Activated naive CD8-positive, alpha-beta T cell treated with anti-CD3 and anti-CD28 coated beads, Interleukin-2, amount 10 ng/mL, durations not matched to agents 7 days and 5 days (primary cell): ENCODE measurements around the gene MIGA1. TPM values are rescaled to one million over a fixed set of nuclear protein-coding genes. Genes with fewer than 3 reads are reported as not detected.
"Not testable (repeated sequence)": the region's sequence is repeated elsewhere in the genome, so short reads cannot be mapped to it uniquely, and the experiment has no call there.

ENCODE experiments used
- ATAC-seq: fragments of 150-1000 bp; cut with Tn5 transposase; one replicate; pipeline ENCODE4 v1.10.0; 2021; ENCODE audit warnings: low read depth, moderate library complexity
- POLR2A ChIA-PET: fragments of 350-600 bp; sonication (Branson Sonifier 250); formaldehyde crosslinking; loops from one replicate; lab custom pipeline; 2021; ENCODE audit warnings: antibody characterized with exemption; lab: Charles Lee
- DNase-seq: peaks from one replicate; pipeline ENCODE4 v3.0.0; 2021
- H3K27ac Mint-ChIP-seq: one replicate; pipeline ENCODE4 v1.8.0; 2022; ENCODE audit warnings: mild to moderate bottlenecking, mixed read lengths
- H3K27me3 Mint-ChIP-seq: one replicate; pipeline ENCODE4 v1.8.0; 2022; ENCODE audit warnings: mild to moderate bottlenecking, moderate library complexity, mixed read lengths
- H3K36me3 Mint-ChIP-seq: one replicate; pipeline ENCODE4 v1.8.0; 2021; ENCODE audit warnings: mild to moderate bottlenecking, mixed read lengths
- H3K4me1 Mint-ChIP-seq: one replicate; pipeline ENCODE4 v1.8.0; 2021; ENCODE audit warnings: mixed read lengths
- H3K4me3 Mint-ChIP-seq: one replicate; pipeline ENCODE4 v1.8.0; 2022; ENCODE audit warnings: mild to moderate bottlenecking, moderate library complexity, mixed read lengths
- H3K9me3 Mint-ChIP-seq: one replicate; pipeline ENCODE4 v1.8.0; 2021; ENCODE audit warnings: mixed read lengths
- total RNA-seq, 2 experiments: library from RNA; stranded (reverse); gene quantifications; one replicate each; pipeline ENCODE4 v1.2.3, GENCODE V29; 2021

MIGA1 gene
- total RNA-seq, 2 experiments from 2014 or later = 13.6 to 14.3 TPM

GRCh38 chr1:77762072-77762476 is 17.4 kb upstream of the MIGA1 start:
- POLR2A ChIA-PET = no interaction called here
- Mint-ChIP-seq H3K4me3 (no peak overlapping the region), H3K4me1 (peaks cover 10% of the 10 kb centered on the region), H3K27ac (no peak overlapping the region), H3K9me3 (no peaks in the 10 kb centered on the region), H3K36me3 (peaks cover 5% of the 10 kb centered on the region), H3K27me3 (peaks cover 2% of the 10 kb centered on the region)
- DNase-seq (no peak), ATAC-seq (no peak)

- Mint-ChIP-seq H3K36me3 (no peaks in the 10 kb centered on the region), H3K9me3 (no peaks in the 10 kb centered on the region), H3K27ac (no peak overlapping the region), H3K4me1 (no peaks in the 10 kb centered on the region), H3K4me3 (no peak overlapping the region), H3K27me3 (no peaks in the 10 kb centered on the region)
- DNase-seq (no peak), ATAC-seq (no peak)
- POLR2A ChIA-PET = interaction anchor here (0.6 kb wide), 1 partner anchor 25 kb away, joined by 4 read pairs; no protein-coding TSS in a partner anchor
Measured at GRCh38 chr1:77768006-77768405, 11.4 kb upstream of the MIGA1 start.

GRCh38 chr1:77776007-77776700 is 3.3 kb upstream of the MIGA1 start:
- H3K27me3 Mint-ChIP-seq = peaks cover 3% of the 10 kb centered on the region
- H3K4me1 Mint-ChIP-seq = peaks cover 15% of the 10 kb centered on the region
- H3K4me3 Mint-ChIP-seq = no peak overlapping the region
- DNase-seq = no peak
- POLR2A ChIA-PET = interaction anchor here (0.5 kb wide), 1 partner anchor 216 kb away, joined by 5 read pairs; no protein-coding TSS in a partner anchor
- no peaks in the 10 kb centered on the region for H3K9me3 Mint-ChIP-seq
- ATAC-seq = no peak
- H3K36me3 Mint-ChIP-seq = no peaks in the 10 kb centered on the region
- no peak overlapping the region for H3K27ac Mint-ChIP-seq

GRCh38 chr1:77781683-77782082 is 2.2 kb downstream of the MIGA1 start:
- ATAC-seq = no peak
- Mint-ChIP-seq H3K4me1 (peaks cover 25% of the 10 kb centered on the region), H3K9me3 (peaks cover 4% of the 10 kb centered on the region), H3K27me3 (no peaks in the 10 kb centered on the region), H3K36me3 (peaks cover 31% of the 10 kb centered on the region), H3K4me3 (peak overlapping the region; percentile 23), H3K27ac (peak overlapping the region; percentile 49)
- no peak for DNase-seq
- POLR2A ChIA-PET = no interaction called here

GRCh38 chr1:77783141-77783540 is 3.7 kb downstream of the MIGA1 start:
- no peaks in the 10 kb centered on the region for H3K27me3 Mint-ChIP-seq
- peaks cover 7% of the 10 kb centered on the region for H3K9me3 Mint-ChIP-seq
- POLR2A ChIA-PET = no interaction called here
- H3K36me3 Mint-ChIP-seq = peaks cover 42% of the 10 kb centered on the region
- peaks cover 26% of the 10 kb centered on the region for H3K4me1 Mint-ChIP-seq
- no peak overlapping the region for H3K4me3 Mint-ChIP-seq
- no peak overlapping the region for H3K27ac Mint-ChIP-seq
- no peak for DNase-seq
- ATAC-seq = no peak

- H3K27me3 Mint-ChIP-seq, H3K4me1 Mint-ChIP-seq, ATAC-seq, POLR2A ChIA-PET, DNase-seq, H3K9me3 Mint-ChIP-seq, H3K27ac Mint-ChIP-seq, H3K4me3 Mint-ChIP-seq: not testable (repeated sequence)
- H3K36me3 Mint-ChIP-seq = peaks cover 57% of the 10 kb centered on the region
Measured at GRCh38 chr1:77786093-77786741, 6.8 kb downstream of the MIGA1 start.

GRCh38 chr1:77794550-77794949 is 15.1 kb downstream of the MIGA1 start:
- POLR2A ChIA-PET = no interaction called here
- ATAC-seq = no peak
- Mint-ChIP-seq H3K4me1 (peaks cover 1% of the 10 kb centered on the region), H3K27ac (no peak overlapping the region), H3K27me3 (no peaks in the 10 kb centered on the region), H3K36me3 (peaks cover 22% of the 10 kb centered on the region), H3K4me3 (no peak overlapping the region), H3K9me3 (no peaks in the 10 kb centered on the region)
- DNase-seq = no peak

GRCh38 chr1:77796695-77797405 is 17.4 kb downstream of the MIGA1 start:
- no peak overlapping the region for H3K4me3 Mint-ChIP-seq
- H3K27ac Mint-ChIP-seq = no peak overlapping the region
- peaks cover 3% of the 10 kb centered on the region for H3K4me1 Mint-ChIP-seq
- H3K27me3 Mint-ChIP-seq = no peaks in the 10 kb centered on the region
- ATAC-seq (no peak), DNase-seq (no peak)
- peaks cover 22% of the 10 kb centered on the region for H3K36me3 Mint-ChIP-seq
- no peaks in the 10 kb centered on the region for H3K9me3 Mint-ChIP-seq
- POLR2A ChIA-PET = no interaction called here

- Mint-ChIP-seq H3K36me3 (peaks cover 20% of the 10 kb centered on the region), H3K9me3 (no peaks in the 10 kb centered on the region), H3K27me3 (no peaks in the 10 kb centered on the region), H3K4me1 (peaks cover 2% of the 10 kb centered on the region), H3K4me3 (no peak overlapping the region), H3K27ac (no peak overlapping the region)
- POLR2A ChIA-PET = no interaction called here
- DNase-seq (no peak), ATAC-seq (no peak)
Measured at GRCh38 chr1:77797991-77798390, 18.5 kb downstream of the MIGA1 start.

GRCh38 chr1:77802026-77802425 is 22.6 kb downstream of the MIGA1 start:
- POLR2A ChIA-PET = no interaction called here
- no peaks in the 10 kb centered on the region for H3K9me3 Mint-ChIP-seq

GRCh38 chr1:77803371-77803770 is 23.9 kb downstream of the MIGA1 start:
- Mint-ChIP-seq H3K27ac (no peak overlapping the region), H3K9me3 (no peaks in the 10 kb centered on the region), H3K4me1 (peaks cover 2% of the 10 kb centered on the region), H3K36me3 (peaks cover 24% of the 10 kb centered on the region), H3K27me3 (no peaks in the 10 kb centered on the region), H3K4me3 (no peak overlapping the region)
- ATAC-seq = no peak
- POLR2A ChIA-PET = no interaction called here
- no peak for DNase-seq

More at GRCh38 chr1:77802026-77802425, 22.6 kb downstream of the MIGA1 start:
- DNase-seq (no peak), ATAC-seq (no peak)
- no peak overlapping the region for H3K27ac Mint-ChIP-seq
- H3K27me3 Mint-ChIP-seq = no peaks in the 10 kb centered on the region
- peaks cover 26% of the 10 kb centered on the region for H3K36me3 Mint-ChIP-seq
- no peak overlapping the region for H3K4me3 Mint-ChIP-seq
- H3K4me1 Mint-ChIP-seq = peaks cover 2% of the 10 kb centered on the region

- H3K27me3 Mint-ChIP-seq, POLR2A ChIA-PET, H3K4me3 Mint-ChIP-seq, H3K4me1 Mint-ChIP-seq, H3K9me3 Mint-ChIP-seq, ATAC-seq, DNase-seq, H3K27ac Mint-ChIP-seq: not testable (repeated sequence)
- H3K36me3 Mint-ChIP-seq = peaks cover 25% of the 10 kb centered on the region
Measured at GRCh38 chr1:77809787-77810462, 30.5 kb downstream of the MIGA1 start.

- DNase-seq, ATAC-seq, H3K4me1 Mint-ChIP-seq, POLR2A ChIA-PET, H3K27ac Mint-ChIP-seq, H3K27me3 Mint-ChIP-seq, H3K9me3 Mint-ChIP-seq, H3K4me3 Mint-ChIP-seq: not testable (repeated sequence)
- peaks cover 22% of the 10 kb centered on the region for H3K36me3 Mint-ChIP-seq
Measured at GRCh38 chr1:77811589-77811988, 32.1 kb downstream of the MIGA1 start.
